Measurements from ENCODE around the gene PRPF6.

Gene PRPF6

GRCh38 chr20:64076061-64076997, 95.4 kb downstream of the PRPF6 start:
- H3K4me3 ChIP-seq (ENCODE audit: low read length, poor library complexity, severe bottlenecking) = no peak overlapping the region
- peak overlapping the region; percentile 86 for H3K9ac ChIP-seq (ENCODE audit: low read depth, low read length, poor library complexity, severe bottlenecking)
- no peaks in the 10 kb centered on the region for H4K20me1 ChIP-seq (ENCODE audit: insufficient read depth, low read length, poor library complexity, severe bottlenecking)
- no peak overlapping the region for H2AFZ ChIP-seq (ENCODE audit: low read length)
- peaks cover 12% of the 10 kb centered on the region for H3F3A ChIP-seq (ENCODE audit: low read depth)
- H3K4me1 ChIP-seq (ENCODE audit: insufficient read depth, low read length, poor library complexity, severe bottlenecking) = peaks cover 27% of the 10 kb centered on the region
- H3K79me2 ChIP-seq (ENCODE audit: insufficient read depth, low read length) = 0 out of 2 replicates have a peak, but pooled peaks cover 11% of the 10 kb centered on the region
- no peaks in the 10 kb centered on the region for H3K9me3 ChIP-seq (ENCODE audit: insufficient read depth, low read depth, low read length)
- no peaks in the 10 kb centered on the region for H3K36me3 ChIP-seq (ENCODE audit: insufficient read depth, low read length)
- no peaks in the 10 kb centered on the region for H3K9me2 ChIP-seq (replicated peaks; ENCODE audit: low read depth, low read length)
- H3K4me2 ChIP-seq (ENCODE audit: low read depth, low read length, poor library complexity, severe bottlenecking) = peak overlapping the region; percentile 98
- TF ChIP-seq, protein P1, sequence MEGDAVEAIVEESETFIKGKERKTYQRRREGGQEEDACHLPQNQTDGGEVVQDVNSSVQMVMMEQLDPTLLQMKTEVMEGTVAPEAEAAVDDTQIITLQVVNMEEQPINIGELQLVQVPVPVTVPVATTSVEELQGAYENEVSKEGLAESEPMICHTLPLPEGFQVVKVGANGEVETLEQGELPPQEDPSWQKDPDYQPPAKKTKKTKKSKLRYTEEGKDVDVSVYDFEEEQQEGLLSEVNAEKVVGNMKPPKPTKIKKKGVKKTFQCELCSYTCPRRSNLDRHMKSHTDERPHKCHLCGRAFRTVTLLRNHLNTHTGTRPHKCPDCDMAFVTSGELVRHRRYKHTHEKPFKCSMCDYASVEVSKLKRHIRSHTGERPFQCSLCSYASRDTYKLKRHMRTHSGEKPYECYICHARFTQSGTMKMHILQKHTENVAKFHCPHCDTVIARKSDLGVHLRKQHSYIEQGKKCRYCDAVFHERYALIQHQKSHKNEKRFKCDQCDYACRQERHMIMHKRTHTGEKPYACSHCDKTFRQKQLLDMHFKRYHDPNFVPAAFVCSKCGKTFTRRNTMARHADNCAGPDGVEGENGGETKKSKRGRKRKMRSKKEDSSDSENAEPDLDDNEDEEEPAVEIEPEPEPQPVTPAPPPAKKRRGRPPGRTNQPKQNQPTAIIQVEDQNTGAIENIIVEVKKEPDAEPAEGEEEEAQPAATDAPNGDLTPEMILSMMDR (conservative IDR thresholded peaks at IDR 0.05; ENCODE audit: low read length) = no peak
- TF ChIP-seq EZH2phosphoT487 (IDR thresholded peaks at IDR 0.05; ENCODE audit: borderline replicate concordance) = no peak
- no peaks in the 10 kb centered on the region for H3K27me3 ChIP-seq (ENCODE audit: insufficient read depth, low read length, poor library complexity, severe bottlenecking)

DNA sequence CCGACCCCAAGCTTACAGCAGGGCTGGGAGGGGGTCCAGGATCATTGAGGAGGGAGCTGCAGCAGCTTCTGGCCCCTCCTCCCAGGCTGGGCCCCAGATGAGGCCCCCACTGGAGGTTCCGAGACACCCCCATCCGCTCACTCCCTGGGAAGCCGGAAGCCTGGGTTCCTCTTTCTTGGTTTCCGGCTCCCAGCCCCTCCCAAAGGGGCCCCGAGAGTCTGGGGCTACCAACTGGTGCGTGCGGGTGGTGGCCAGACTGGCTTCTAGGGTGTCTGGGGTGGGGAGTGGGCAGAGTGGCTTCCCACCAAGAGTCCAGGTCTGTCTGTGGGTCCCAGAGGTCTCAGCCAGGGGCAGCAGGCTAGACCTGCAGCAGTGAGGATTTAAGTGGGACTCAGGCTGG, 96.2 kb downstream of the PRPF6 start:
- Histone ChIP-seq H3K36me3 (ENCODE audit: insufficient read depth, low read length) (no peaks in the 10 kb centered on the region), H4K20me1 (ENCODE audit: insufficient read depth, low read length, poor library complexity, severe bottlenecking) (no peaks in the 10 kb centered on the region), H3K9me3 (ENCODE audit: insufficient read depth, low read depth, low read length) (no peaks in the 10 kb centered on the region), H3K9me2 (replicated peaks; ENCODE audit: low read depth, low read length) (no peaks in the 10 kb centered on the region), H3F3A (ENCODE audit: low read depth) (peaks cover 19% of the 10 kb centered on the region), H3K4me1 (ENCODE audit: insufficient read depth, low read length, poor library complexity, severe bottlenecking) (peaks cover 29% of the 10 kb centered on the region), H3K79me2 (ENCODE audit: insufficient read depth, low read length) (0 out of 2 replicates have a peak, but pooled peaks cover 11% of the 10 kb centered on the region), H3K4me3 (ENCODE audit: low read length, poor library complexity, severe bottlenecking) (peak overlapping the region; percentile 83), H3K9ac (ENCODE audit: low read depth, low read length, poor library complexity, severe bottlenecking) (peak overlapping the region; percentile 86), H3K27me3 (ENCODE audit: insufficient read depth, low read length, poor library complexity, severe bottlenecking) (no peaks in the 10 kb centered on the region), H3K4me2 (ENCODE audit: low read depth, low read length, poor library complexity, severe bottlenecking) (peak overlapping the region; percentile 98), H2AFZ (ENCODE audit: low read length) (no peak overlapping the region)
- TF ChIP-seq, protein P1 (conservative IDR thresholded peaks at IDR 0.05; ENCODE audit: low read length) = no peak
- no peak for TF ChIP-seq EZH2phosphoT487 (IDR thresholded peaks at IDR 0.05; ENCODE audit: borderline replicate concordance)

DNA sequence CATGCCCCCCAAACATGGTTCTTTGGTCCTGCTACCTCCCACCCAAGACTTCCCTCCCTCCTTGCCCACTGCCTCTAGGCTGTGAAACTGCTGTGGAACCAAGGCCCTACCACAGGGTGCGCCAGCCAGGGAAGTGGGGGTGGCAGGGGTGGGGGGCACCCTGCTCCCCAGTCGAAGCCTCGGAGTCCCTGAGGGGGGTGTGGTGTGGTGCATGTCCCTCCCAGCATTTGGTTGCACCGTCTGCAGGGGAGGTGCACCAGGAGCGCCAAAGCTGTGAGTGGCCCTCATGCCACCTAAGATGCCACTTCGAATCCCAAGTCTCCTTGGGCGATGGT, 96.6 kb downstream of the PRPF6 start:
- Histone ChIP-seq H3K4me2 (ENCODE audit: low read depth, low read length, poor library complexity, severe bottlenecking) (peak overlapping the region; percentile 98), H3K79me2 (ENCODE audit: insufficient read depth, low read length) (0 out of 2 replicates have a peak, but pooled peaks cover 11% of the 10 kb centered on the region), H3F3A (ENCODE audit: low read depth) (peaks cover 20% of the 10 kb centered on the region), H4K20me1 (ENCODE audit: insufficient read depth, low read length, poor library complexity, severe bottlenecking) (no peaks in the 10 kb centered on the region), H3K9me3 (ENCODE audit: insufficient read depth, low read depth, low read length) (no peaks in the 10 kb centered on the region), H3K9ac (ENCODE audit: low read depth, low read length, poor library complexity, severe bottlenecking) (peak overlapping the region; percentile 86), H3K36me3 (ENCODE audit: insufficient read depth, low read length) (no peaks in the 10 kb centered on the region), H2AFZ (ENCODE audit: low read length) (no peak overlapping the region), H3K9me2 (replicated peaks; ENCODE audit: low read depth, low read length) (no peaks in the 10 kb centered on the region), H3K4me3 (ENCODE audit: low read length, poor library complexity, severe bottlenecking) (peak overlapping the region; percentile 83), H3K27me3 (ENCODE audit: insufficient read depth, low read length, poor library complexity, severe bottlenecking) (no peaks in the 10 kb centered on the region), H3K4me1 (ENCODE audit: insufficient read depth, low read length, poor library complexity, severe bottlenecking) (peaks cover 33% of the 10 kb centered on the region)
- TF ChIP-seq, protein P1 (conservative IDR thresholded peaks at IDR 0.05; ENCODE audit: low read length) = no peak
- no peak for TF ChIP-seq EZH2phosphoT487 (IDR thresholded peaks at IDR 0.05; ENCODE audit: borderline replicate concordance)

All from Loucy (cell line).